Endothelial cell (in vitro differentiated cells): ENCODE data around the gene AUTS2. TPM values are rescaled to one million over a fixed set of nuclear protein-coding genes. Genes with fewer than 3 reads are reported as not detected.
A peak's percentile ranks its signal among the peaks of the same experiment; 100 is the strongest.
"Not testable (repeated sequence)": the region's sequence is repeated elsewhere in the genome, so short reads cannot be mapped to it uniquely, and the experiment has no call there.

ENCODE experiments used
- DNase-seq: peaks from one replicate; pipeline ENCODE4 v3.0.0; 2021; ENCODE audit warnings: low spot score
- H3K27ac Mint-ChIP-seq: one replicate; pipeline ENCODE4 v1.8.0; 2021; ENCODE audit warnings: mixed read lengths, inconsistent platforms; ENCODE audit not compliant: unreplicated experiment
- H3K27me3 Mint-ChIP-seq: one replicate; pipeline ENCODE4 v1.8.0; 2021; ENCODE audit warnings: mild to moderate bottlenecking, moderate library complexity, mixed read lengths, inconsistent platforms; ENCODE audit not compliant: unreplicated experiment
- H3K36me3 Mint-ChIP-seq: one replicate; pipeline ENCODE4 v1.8.0; 2021; ENCODE audit warnings: mild to moderate bottlenecking, low read depth, mixed read lengths, inconsistent platforms; ENCODE audit not compliant: unreplicated experiment
- H3K4me1 Mint-ChIP-seq: one replicate; pipeline ENCODE4 v1.8.0; 2021; ENCODE audit warnings: mild to moderate bottlenecking, mixed read lengths, inconsistent platforms; ENCODE audit not compliant: unreplicated experiment
- H3K4me3 Mint-ChIP-seq: one replicate; pipeline ENCODE4 v1.8.0; 2021; ENCODE audit warnings: mild to moderate bottlenecking, mixed read lengths, inconsistent platforms; ENCODE audit not compliant: unreplicated experiment
- H3K9me3 Mint-ChIP-seq: one replicate; pipeline ENCODE4 v1.8.0; 2021; ENCODE audit warnings: mixed read lengths, inconsistent platforms; ENCODE audit not compliant: unreplicated experiment
- total RNA-seq: library from RNA; stranded (reverse); fragmentation: NEBNext Ultra II Directional; extraction: Animal tissue kit (Norgen Biotek cat#: 25700); gene quantifications from one replicate; pipeline ENCODE4 v1.2.1, GENCODE V29; 2021; ENCODE audit not compliant: unreplicated experiment
- TF ChIP-seq, protein P1 (sequence below): fragments of 200-600 bp; sonication (generic); IDR thresholded peaks from one replicate; pipeline ENCODE4 v1.5.0; 2021; ENCODE audit warnings: antibody characterized with exemption; ENCODE audit not compliant: unreplicated experiment

The AUTS2 gene
- total RNA-seq, 1 donor from 2014 or later, result 103 TPM

DNA sequence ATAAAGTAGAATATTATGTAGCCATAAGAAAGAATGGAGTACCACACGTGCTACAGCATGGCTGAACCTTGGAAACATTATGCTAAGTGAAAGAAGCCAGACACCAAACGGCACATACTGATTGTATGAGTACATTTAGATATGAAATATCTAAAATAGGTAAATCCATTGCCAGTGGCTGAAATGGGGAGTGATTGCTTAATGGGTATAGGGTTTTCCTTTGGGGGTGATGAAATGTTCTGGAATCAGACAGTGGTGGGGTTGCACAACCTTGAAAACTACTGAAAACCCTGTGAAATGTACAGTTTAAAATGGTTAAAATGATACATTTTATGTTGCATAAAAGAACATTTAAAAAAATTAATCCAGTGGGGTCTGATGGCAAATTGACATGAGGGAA lies 667.9 kb downstream of the AUTS2 start:
- no peak overlapping the region for H3K4me3 Mint-ChIP-seq
- no peak for DNase-seq
- H3K9me3 Mint-ChIP-seq, result no peaks in the 10 kb centered on the region
- H3K27ac Mint-ChIP-seq, result no peak overlapping the region
- H3K36me3 Mint-ChIP-seq, result no peaks in the 10 kb centered on the region
- H3K27me3 Mint-ChIP-seq, result no peaks in the 10 kb centered on the region
- H3K4me1 Mint-ChIP-seq, result peaks cover 2% of the 10 kb centered on the region
- TF ChIP-seq, protein P1, sequence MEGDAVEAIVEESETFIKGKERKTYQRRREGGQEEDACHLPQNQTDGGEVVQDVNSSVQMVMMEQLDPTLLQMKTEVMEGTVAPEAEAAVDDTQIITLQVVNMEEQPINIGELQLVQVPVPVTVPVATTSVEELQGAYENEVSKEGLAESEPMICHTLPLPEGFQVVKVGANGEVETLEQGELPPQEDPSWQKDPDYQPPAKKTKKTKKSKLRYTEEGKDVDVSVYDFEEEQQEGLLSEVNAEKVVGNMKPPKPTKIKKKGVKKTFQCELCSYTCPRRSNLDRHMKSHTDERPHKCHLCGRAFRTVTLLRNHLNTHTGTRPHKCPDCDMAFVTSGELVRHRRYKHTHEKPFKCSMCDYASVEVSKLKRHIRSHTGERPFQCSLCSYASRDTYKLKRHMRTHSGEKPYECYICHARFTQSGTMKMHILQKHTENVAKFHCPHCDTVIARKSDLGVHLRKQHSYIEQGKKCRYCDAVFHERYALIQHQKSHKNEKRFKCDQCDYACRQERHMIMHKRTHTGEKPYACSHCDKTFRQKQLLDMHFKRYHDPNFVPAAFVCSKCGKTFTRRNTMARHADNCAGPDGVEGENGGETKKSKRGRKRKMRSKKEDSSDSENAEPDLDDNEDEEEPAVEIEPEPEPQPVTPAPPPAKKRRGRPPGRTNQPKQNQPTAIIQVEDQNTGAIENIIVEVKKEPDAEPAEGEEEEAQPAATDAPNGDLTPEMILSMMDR, result no peak

DNA sequence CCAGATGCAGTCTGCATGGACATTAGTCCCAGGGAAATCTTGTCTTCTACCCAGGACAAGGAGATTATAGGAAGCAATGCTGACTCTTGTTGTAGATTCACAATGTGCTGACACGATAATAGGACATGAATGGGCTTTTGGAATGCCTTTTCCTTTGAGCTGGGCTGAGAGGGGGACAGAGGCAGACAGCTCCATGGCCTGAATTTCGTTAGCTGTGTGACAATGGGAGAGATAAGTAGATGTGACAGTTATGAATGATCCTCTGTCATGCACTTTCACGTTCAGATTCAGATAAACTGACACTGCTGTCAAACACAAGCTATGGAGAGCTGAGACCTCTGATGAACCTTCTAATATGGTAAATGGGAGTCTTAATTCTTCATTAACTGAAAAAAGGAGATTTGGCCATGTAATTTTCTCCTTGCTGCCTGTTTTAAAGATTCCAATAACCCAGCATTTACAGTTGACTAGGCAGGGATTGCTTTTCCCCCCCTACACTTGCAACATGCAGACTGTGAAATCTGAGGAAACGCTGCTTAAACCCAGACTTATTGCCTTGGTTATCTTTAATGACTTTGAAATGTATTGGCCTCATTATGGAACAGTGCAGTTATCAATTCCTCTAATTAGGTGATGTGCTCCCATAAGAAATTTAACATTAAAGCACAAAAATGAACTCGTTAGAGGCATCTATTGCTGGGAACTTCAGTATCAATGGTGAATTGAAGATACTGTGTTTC lies 669.3 kb downstream of the AUTS2 start:
- Mint-ChIP-seq H3K27me3 (no peaks in the 10 kb centered on the region), H3K36me3 (no peaks in the 10 kb centered on the region)

DNA sequence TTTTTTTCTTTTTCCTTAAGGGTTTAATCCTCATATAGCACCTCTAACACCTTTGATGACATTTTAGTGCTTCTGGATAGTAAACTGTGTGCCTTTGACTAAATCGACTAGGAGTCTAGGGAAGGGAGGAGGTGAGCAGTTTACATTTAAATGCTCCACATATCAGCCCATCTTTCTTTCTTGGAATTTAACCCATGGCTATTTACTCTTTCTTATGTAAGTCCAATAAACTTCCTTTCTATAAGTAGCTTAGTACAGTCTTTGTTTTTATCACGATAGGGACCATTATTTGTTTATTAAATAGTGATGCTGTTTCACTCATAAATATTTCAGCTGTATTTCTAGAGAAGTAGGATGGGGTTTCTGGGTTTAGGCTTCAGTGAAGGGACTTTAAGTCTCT lies 669.9 kb downstream of the AUTS2 start:
- Mint-ChIP-seq H3K27me3 (no peaks in the 10 kb centered on the region), H3K36me3 (no peaks in the 10 kb centered on the region), H3K4me1 (peaks cover 5% of the 10 kb centered on the region), H3K4me3 (no peak overlapping the region), H3K27ac (no peak overlapping the region), H3K9me3 (no peaks in the 10 kb centered on the region)
- TF ChIP-seq, protein P1, result no peak
- DNase-seq, result no peak

More for the DNA sequence above, 669.3 kb downstream of the AUTS2 start:
- no peak overlapping the region for H3K4me3 Mint-ChIP-seq
- DNase-seq, result no peak
- H3K9me3 Mint-ChIP-seq, result no peaks in the 10 kb centered on the region
- peaks cover 4% of the 10 kb centered on the region for H3K4me1 Mint-ChIP-seq
- no peak overlapping the region for H3K27ac Mint-ChIP-seq
- TF ChIP-seq, protein P1, result no peak

DNA sequence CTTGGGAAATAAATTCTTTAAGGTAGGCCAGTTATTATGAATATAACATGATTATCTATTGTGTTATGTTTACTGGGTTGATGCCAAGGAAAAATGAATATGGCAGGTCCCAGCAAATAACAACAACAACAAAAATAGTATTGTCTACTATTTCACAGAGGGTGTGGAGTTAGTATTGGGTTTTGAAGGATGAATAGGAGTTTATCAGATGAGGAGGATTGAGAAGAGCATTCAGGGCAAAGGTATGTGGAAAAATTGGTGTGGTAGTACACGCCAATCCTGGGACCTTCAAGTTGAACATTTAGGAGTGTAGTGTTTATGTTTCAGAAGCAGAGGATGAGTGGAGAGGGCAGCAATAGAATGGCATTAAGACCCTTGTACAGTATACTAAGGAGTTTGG lies 671.9 kb downstream of the AUTS2 start:
- TF ChIP-seq, protein P1, result no peak

DNA sequence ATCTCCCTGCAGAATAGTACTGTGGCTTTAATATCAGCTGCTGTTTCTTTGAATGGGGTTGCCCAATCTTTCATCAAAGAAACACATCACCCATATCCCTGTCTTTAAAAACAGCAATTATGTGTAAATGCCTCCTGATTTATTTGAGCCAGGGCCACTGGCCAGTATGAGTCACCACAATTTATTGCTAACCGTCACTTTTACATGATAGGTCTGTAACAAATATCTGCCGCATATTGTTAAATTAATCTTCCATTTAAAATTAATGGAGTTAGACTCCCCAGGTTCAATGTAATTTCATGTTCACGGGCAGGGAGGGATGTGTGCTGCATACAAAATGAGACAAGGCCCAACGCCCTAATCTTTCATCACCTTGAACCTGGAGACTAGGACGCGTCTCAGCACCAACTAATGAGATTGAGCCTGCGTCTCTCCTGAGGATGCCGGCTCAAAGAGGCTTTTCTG lies 673.4 kb downstream of the AUTS2 start:
- peaks cover 17% of the 10 kb centered on the region for H3K4me1 Mint-ChIP-seq
- no peaks in the 10 kb centered on the region for H3K9me3 Mint-ChIP-seq
- H3K36me3 Mint-ChIP-seq, result no peaks in the 10 kb centered on the region
- H3K27ac Mint-ChIP-seq, result no peak overlapping the region
- no peak for DNase-seq
- no peak overlapping the region for H3K4me3 Mint-ChIP-seq
- no peaks in the 10 kb centered on the region for H3K27me3 Mint-ChIP-seq
- TF ChIP-seq, protein P1, result no peak

More for the DNA sequence above, 671.9 kb downstream of the AUTS2 start:
- Mint-ChIP-seq H3K27me3 (no peaks in the 10 kb centered on the region), H3K4me1 (peaks cover 8% of the 10 kb centered on the region), H3K36me3 (no peaks in the 10 kb centered on the region), H3K4me3 (no peak overlapping the region), H3K9me3 (no peaks in the 10 kb centered on the region), H3K27ac (no peak overlapping the region)
- DNase-seq, result no peak

DNA sequence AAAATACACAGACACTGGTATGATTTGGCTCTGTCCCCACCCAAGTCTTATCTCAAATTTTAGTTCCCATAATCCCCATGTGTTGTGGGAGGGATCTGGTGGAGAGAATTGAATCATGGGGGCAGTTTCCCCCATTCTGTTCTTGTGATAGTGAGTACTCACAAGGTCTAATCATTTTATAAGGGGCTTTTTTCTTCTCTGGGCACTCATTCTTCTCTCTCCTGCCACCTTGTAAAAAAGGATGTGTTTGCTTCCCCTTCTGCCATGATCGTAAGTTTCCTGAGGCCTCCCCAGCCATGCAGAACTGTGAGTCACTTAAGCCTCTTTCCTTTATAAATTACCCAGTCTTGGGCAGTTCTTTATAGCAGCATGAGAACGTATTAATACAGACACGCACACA lies 677.3 kb downstream of the AUTS2 start:
- H3K9me3 Mint-ChIP-seq, H3K36me3 Mint-ChIP-seq, H3K4me3 Mint-ChIP-seq, DNase-seq, H3K27me3 Mint-ChIP-seq: not testable (repeated sequence)
- Mint-ChIP-seq H3K4me1 (peaks cover 19% of the 10 kb centered on the region), H3K27ac (peak overlapping the region; percentile 4)
